ENCODE measurements around the gene GLRA2.
"Not testable (repeated sequence)": the region's sequence is repeated elsewhere in the genome, so short reads cannot be mapped to it uniquely, and the experiment has no call there.

Gene GLRA2

GRCh38 chrX:14641681-14642655 is 112.6 kb downstream of the GLRA2 start:
- H3K36me3 ChIP-seq (ENCODE audit: control insufficient read depth in 1 of 2, insufficient read depth in 2 of 2, low read length in 2 of 2): no peaks in the 10 kb centered on the region
- no peaks in the 10 kb centered on the region for H3K9me3 ChIP-seq (ENCODE audit: control insufficient read depth in 1 of 2, low read length in 2 of 2)
- H3K4me3 ChIP-seq (ENCODE audit: low read depth in 1 of 2, low read length in 2 of 2): no peak overlapping the region
- H3K9ac ChIP-seq (ENCODE audit: low read depth in 1 of 2, low read length in 2 of 2): no peak overlapping the region
- H3K4me1 ChIP-seq (ENCODE audit: control insufficient read depth in 1 of 2, insufficient read depth in 2 of 2, low read length in 2 of 2): no peaks in the 10 kb centered on the region
- H3K27me3 ChIP-seq (ENCODE audit: control insufficient read depth in 1 of 2, insufficient read depth in 2 of 2, low read length in 2 of 2): no peaks in the 10 kb centered on the region
- H3K27ac ChIP-seq (ENCODE audit: low read depth, low read length): no peak overlapping the region

DNA sequence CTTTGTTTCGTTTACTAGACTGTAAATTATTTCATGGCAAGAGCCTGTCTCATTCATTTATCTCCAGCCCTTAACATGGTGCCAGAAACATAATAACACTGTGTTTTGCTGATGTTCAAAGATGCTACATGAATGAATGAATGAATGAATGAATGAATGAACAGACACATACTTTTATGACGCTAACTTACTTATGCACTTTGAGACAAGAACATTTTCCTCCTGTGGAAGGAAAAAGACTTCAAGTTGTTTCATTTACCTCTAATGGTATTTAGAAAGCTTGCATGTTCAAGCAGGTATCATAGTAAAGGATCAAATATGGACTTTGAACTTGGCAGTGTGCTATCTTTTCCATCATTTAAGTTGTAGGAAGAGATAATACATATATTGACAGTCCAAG is 131.6 kb downstream of the GLRA2 start:
- no peaks in the 10 kb centered on the region for H3K4me1 ChIP-seq (ENCODE audit: control insufficient read depth in 1 of 2, insufficient read depth in 2 of 2, low read length in 2 of 2)
- no peaks in the 10 kb centered on the region for H3K36me3 ChIP-seq (ENCODE audit: control insufficient read depth in 1 of 2, insufficient read depth in 2 of 2, low read length in 2 of 2)
- H3K4me3 ChIP-seq (ENCODE audit: low read depth in 1 of 2, low read length in 2 of 2): no peak overlapping the region
- H3K27me3 ChIP-seq (ENCODE audit: control insufficient read depth in 1 of 2, insufficient read depth in 2 of 2, low read length in 2 of 2): no peaks in the 10 kb centered on the region
- no peaks in the 10 kb centered on the region for H3K9me3 ChIP-seq (ENCODE audit: control insufficient read depth in 1 of 2, low read length in 2 of 2)
- H3K9ac ChIP-seq (ENCODE audit: low read depth in 1 of 2, low read length in 2 of 2): no peak overlapping the region
- H3K27ac ChIP-seq (ENCODE audit: low read depth, low read length): no peak overlapping the region

GRCh38 chrX:14670819-14671218 is 141.5 kb downstream of the GLRA2 start:
- Histone ChIP-seq H3K36me3 (ENCODE audit: control insufficient read depth in 1 of 2, insufficient read depth in 2 of 2, low read length in 2 of 2) (no peaks in the 10 kb centered on the region), H3K4me1 (ENCODE audit: control insufficient read depth in 1 of 2, insufficient read depth in 2 of 2, low read length in 2 of 2) (peaks cover 0 to 10% of the 10 kb centered on the region in 2 donors), H3K9me3 (ENCODE audit: control insufficient read depth in 1 of 2, low read length in 2 of 2) (no peaks in the 10 kb centered on the region), H3K27me3 (ENCODE audit: control insufficient read depth in 1 of 2, insufficient read depth in 2 of 2, low read length in 2 of 2) (no peaks in the 10 kb centered on the region), H3K27ac (ENCODE audit: low read depth, low read length) (no peak overlapping the region), H3K4me3 (ENCODE audit: low read depth in 1 of 2, low read length in 2 of 2) (no peak overlapping the region), H3K9ac (ENCODE audit: low read depth in 1 of 2, low read length in 2 of 2) (no peak overlapping the region)

- Histone ChIP-seq H3K4me3 (ENCODE audit: low read depth in 1 of 2, low read length in 2 of 2) (no peak overlapping the region), H3K4me1 (ENCODE audit: control insufficient read depth in 1 of 2, insufficient read depth in 2 of 2, low read length in 2 of 2) (peaks cover 0 to 10% of the 10 kb centered on the region in 2 donors), H3K27ac (ENCODE audit: low read depth, low read length) (no peak overlapping the region), H3K9me3 (ENCODE audit: control insufficient read depth in 1 of 2, low read length in 2 of 2) (no peaks in the 10 kb centered on the region), H3K36me3 (ENCODE audit: control insufficient read depth in 1 of 2, insufficient read depth in 2 of 2, low read length in 2 of 2) (no peaks in the 10 kb centered on the region), H3K27me3 (ENCODE audit: control insufficient read depth in 1 of 2, insufficient read depth in 2 of 2, low read length in 2 of 2) (no peaks in the 10 kb centered on the region), H3K9ac (ENCODE audit: low read depth in 1 of 2, low read length in 2 of 2) (no peak overlapping the region)
Measured at GRCh38 chrX:14672611-14673172, 143.4 kb downstream of the GLRA2 start.

DNA sequence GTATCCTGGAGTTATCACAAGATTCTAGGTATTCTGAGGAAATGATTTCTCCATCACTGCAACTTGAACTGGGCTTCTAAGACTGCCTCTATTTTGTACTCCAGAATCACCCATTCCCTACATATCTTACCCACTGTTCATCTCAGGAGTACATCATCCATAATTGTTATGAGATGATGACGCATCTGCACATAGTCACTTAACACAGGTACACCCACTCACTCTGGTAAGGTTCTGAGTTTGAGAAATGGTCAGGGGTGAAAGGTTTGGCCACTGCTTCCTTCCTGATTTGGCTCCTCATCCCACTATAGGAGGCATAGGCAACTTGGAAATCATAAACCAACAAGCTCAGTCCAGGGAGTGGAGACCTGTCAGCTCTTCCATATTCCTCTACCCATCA is 143.9 kb downstream of the GLRA2 start:
- peaks cover 0 to 10% of the 10 kb centered on the region in 2 donors for H3K4me1 ChIP-seq (ENCODE audit: control insufficient read depth in 1 of 2, insufficient read depth in 2 of 2, low read length in 2 of 2)
- H3K36me3 ChIP-seq (ENCODE audit: control insufficient read depth in 1 of 2, insufficient read depth in 2 of 2, low read length in 2 of 2): no peaks in the 10 kb centered on the region
- H3K9me3 ChIP-seq (ENCODE audit: control insufficient read depth in 1 of 2, low read length in 2 of 2): no peaks in the 10 kb centered on the region
- no peak overlapping the region for H3K27ac ChIP-seq (ENCODE audit: low read depth, low read length)
- H3K27me3 ChIP-seq (ENCODE audit: control insufficient read depth in 1 of 2, insufficient read depth in 2 of 2, low read length in 2 of 2): no peaks in the 10 kb centered on the region
- H3K9ac ChIP-seq (ENCODE audit: low read depth in 1 of 2, low read length in 2 of 2): no peak overlapping the region
- no peak overlapping the region for H3K4me3 ChIP-seq (ENCODE audit: low read depth in 1 of 2, low read length in 2 of 2)

DNA sequence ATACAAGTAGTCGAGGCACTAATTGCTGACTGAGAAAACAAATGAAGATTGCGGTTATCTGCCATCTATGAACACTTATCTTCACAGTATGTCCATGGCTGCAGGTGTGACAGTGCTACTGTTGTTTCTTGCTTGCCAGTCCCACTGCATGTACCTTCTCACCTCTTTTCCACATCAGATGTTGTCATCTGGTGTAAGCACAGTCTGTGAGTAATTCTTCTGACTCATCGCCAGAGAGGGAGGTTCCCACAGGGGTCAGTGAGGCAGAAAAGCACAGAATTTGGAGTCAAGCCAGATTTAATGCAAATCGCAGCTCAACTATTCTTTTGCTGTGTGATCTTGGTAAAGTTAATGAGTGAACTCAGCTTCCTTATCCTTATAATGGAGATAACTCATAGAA is 144.4 kb downstream of the GLRA2 start:
- Histone ChIP-seq H3K27ac (ENCODE audit: low read depth, low read length) (no peak overlapping the region), H3K27me3 (ENCODE audit: control insufficient read depth in 1 of 2, insufficient read depth in 2 of 2, low read length in 2 of 2) (no peaks in the 10 kb centered on the region), H3K9ac (ENCODE audit: low read depth in 1 of 2, low read length in 2 of 2) (no peak overlapping the region), H3K4me1 (ENCODE audit: control insufficient read depth in 1 of 2, insufficient read depth in 2 of 2, low read length in 2 of 2) (peaks cover 0 to 10% of the 10 kb centered on the region in 2 donors), H3K9me3 (ENCODE audit: control insufficient read depth in 1 of 2, low read length in 2 of 2) (no peaks in the 10 kb centered on the region), H3K36me3 (ENCODE audit: control insufficient read depth in 1 of 2, insufficient read depth in 2 of 2, low read length in 2 of 2) (no peaks in the 10 kb centered on the region), H3K4me3 (ENCODE audit: low read depth in 1 of 2, low read length in 2 of 2) (no peak overlapping the region)

DNA sequence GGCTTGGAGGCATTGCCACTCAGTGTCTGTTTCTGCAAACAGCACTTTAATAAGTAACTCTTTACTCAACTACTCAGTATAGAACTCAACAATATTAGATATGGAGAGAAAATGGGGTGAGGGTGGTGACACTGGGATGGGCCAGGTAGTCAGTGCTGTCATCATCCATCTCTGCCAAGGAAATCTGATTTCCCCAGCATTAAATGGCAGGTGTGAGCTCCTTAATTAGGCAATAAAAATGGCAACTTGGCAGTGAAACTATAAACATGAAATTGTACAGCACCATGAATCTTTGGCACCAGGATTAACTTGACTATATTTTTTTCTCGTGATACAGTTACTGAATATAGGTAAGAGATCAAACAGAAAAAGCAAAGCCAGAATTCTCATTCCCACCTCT is 146.2 kb downstream of the GLRA2 start:
- Histone ChIP-seq H3K27me3 (ENCODE audit: control insufficient read depth in 1 of 2, insufficient read depth in 2 of 2, low read length in 2 of 2) (no peaks in the 10 kb centered on the region), H3K4me1 (ENCODE audit: control insufficient read depth in 1 of 2, insufficient read depth in 2 of 2, low read length in 2 of 2) (peaks cover 0 to 10% of the 10 kb centered on the region in 2 donors), H3K27ac (ENCODE audit: low read depth, low read length) (no peak overlapping the region), H3K9me3 (ENCODE audit: control insufficient read depth in 1 of 2, low read length in 2 of 2) (no peaks in the 10 kb centered on the region), H3K9ac (ENCODE audit: low read depth in 1 of 2, low read length in 2 of 2) (no peak overlapping the region), H3K36me3 (ENCODE audit: control insufficient read depth in 1 of 2, insufficient read depth in 2 of 2, low read length in 2 of 2) (no peaks in the 10 kb centered on the region), H3K4me3 (ENCODE audit: low read depth in 1 of 2, low read length in 2 of 2) (no peak overlapping the region)

DNA sequence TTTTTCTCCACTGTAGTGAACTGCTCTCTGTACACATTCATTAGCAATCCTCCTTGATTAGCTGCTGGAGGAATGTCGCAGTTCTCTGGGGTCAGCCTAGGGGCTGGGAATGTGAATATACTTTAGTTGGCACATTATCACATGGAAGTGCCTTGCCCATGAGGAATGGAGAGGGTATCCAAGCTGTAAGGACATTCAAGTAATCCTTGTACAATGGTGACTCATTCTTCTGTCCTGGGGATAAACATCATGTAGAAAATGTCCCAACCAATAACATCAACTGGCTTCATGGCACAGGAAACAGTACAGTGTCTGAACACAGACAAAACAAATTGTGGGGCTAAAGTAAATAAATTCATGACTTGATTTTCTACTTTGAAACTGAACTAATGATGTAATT is 147.1 kb downstream of the GLRA2 start:
- Histone ChIP-seq H3K9ac (ENCODE audit: low read depth in 1 of 2, low read length in 2 of 2) (no peak overlapping the region), H3K27ac (ENCODE audit: low read depth, low read length) (no peak overlapping the region), H3K36me3 (ENCODE audit: control insufficient read depth in 1 of 2, insufficient read depth in 2 of 2, low read length in 2 of 2) (no peaks in the 10 kb centered on the region), H3K4me1 (ENCODE audit: control insufficient read depth in 1 of 2, insufficient read depth in 2 of 2, low read length in 2 of 2) (peaks cover 0 to 10% of the 10 kb centered on the region in 2 donors), H3K9me3 (ENCODE audit: control insufficient read depth in 1 of 2, low read length in 2 of 2) (no peaks in the 10 kb centered on the region), H3K27me3 (ENCODE audit: control insufficient read depth in 1 of 2, insufficient read depth in 2 of 2, low read length in 2 of 2) (no peaks in the 10 kb centered on the region), H3K4me3 (ENCODE audit: low read depth in 1 of 2, low read length in 2 of 2) (no peak overlapping the region)

GRCh38 chrX:14688331-14688730 is 159.0 kb downstream of the GLRA2 start:
- not testable (repeated sequence) for H3K4me1 ChIP-seq (ENCODE audit: control insufficient read depth in 1 of 2, insufficient read depth in 2 of 2, low read length in 2 of 2); H3K9me3 ChIP-seq (ENCODE audit: control insufficient read depth in 1 of 2, low read length in 2 of 2); H3K27me3 ChIP-seq (ENCODE audit: control insufficient read depth in 1 of 2, insufficient read depth in 2 of 2, low read length in 2 of 2); H3K27ac ChIP-seq (ENCODE audit: low read depth, low read length); H3K36me3 ChIP-seq (ENCODE audit: control insufficient read depth in 1 of 2, insufficient read depth in 2 of 2, low read length in 2 of 2); H3K4me3 ChIP-seq (ENCODE audit: low read depth in 1 of 2, low read length in 2 of 2); H3K9ac ChIP-seq (ENCODE audit: low read depth in 1 of 2, low read length in 2 of 2)

DNA sequence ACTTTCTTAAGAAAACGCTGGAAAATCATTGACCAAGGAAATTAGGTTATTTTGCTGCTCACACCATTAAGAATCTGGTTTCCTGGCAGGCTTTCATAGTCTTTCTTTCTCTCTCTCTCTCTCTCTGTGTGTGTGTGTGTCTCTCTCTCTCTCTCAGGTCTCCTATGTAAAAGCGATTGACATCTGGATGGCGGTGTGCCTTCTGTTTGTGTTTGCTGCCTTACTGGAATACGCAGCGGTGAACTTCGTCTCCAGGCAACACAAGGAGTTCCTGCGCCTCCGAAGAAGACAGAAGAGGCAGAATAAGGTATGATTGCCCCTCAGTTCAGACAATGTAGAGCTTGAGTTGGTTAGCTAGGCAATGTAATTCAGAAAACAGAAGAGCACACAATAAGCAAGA is 161.2 kb downstream of the GLRA2 start:
- H3K9ac ChIP-seq (ENCODE audit: low read depth in 1 of 2, low read length in 2 of 2): no peak overlapping the region

More for the DNA sequence above, 161.2 kb downstream of the GLRA2 start:
- Histone ChIP-seq H3K36me3 (ENCODE audit: control insufficient read depth in 1 of 2, insufficient read depth in 2 of 2, low read length in 2 of 2) (no peaks in the 10 kb centered on the region), H3K4me1 (ENCODE audit: control insufficient read depth in 1 of 2, insufficient read depth in 2 of 2, low read length in 2 of 2) (no peaks in the 10 kb centered on the region), H3K27ac (ENCODE audit: low read depth, low read length) (no peak overlapping the region), H3K27me3 (ENCODE audit: control insufficient read depth in 1 of 2, insufficient read depth in 2 of 2, low read length in 2 of 2) (no peaks in the 10 kb centered on the region), H3K9me3 (ENCODE audit: control insufficient read depth in 1 of 2, low read length in 2 of 2) (no peaks in the 10 kb centered on the region), H3K4me3 (ENCODE audit: low read depth in 1 of 2, low read length in 2 of 2) (no peak overlapping the region)
